Suppressor macrophage (primary cell): ENCODE measurements around the gene PTPN4.
"Not testable (repeated sequence)": the region's sequence is repeated elsewhere in the genome, so short reads cannot be mapped to it uniquely, and the experiment has no call there.

Experiments
- DNase-seq, 4 experiments: peaks; one replicate each; pipeline ENCODE4 v3.0.0-alpha.2; 2020 to 2022

PTPN4 gene

DNA sequence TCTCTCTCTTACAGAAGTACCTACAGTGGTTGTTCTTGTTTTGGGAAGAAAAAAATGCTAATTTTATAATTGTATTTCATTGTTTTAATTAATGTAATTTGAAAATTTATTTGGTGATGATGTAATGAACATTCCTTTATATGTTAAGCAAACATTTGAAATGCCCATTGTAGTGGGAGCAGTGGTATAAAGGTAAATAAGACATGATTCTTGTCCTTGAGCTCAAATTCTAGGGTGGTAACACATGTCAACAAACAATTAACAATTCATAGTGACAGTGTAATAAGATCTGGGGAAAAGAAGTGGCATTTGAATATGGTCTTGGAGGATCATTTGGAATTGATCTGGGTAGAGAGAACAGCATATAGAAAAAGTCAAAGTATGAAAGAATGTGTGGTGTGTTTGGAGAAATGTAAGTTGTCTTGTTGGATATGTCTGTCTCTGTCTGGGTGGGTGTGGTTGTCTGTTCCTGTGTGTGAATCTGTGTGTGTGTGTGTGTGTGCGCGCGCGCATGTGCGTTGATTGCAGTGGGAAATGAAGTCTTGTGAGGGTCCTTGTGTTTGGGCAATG is 5.8 kb downstream of the PTPN4 start:
- no peak for DNase-seq

DNA sequence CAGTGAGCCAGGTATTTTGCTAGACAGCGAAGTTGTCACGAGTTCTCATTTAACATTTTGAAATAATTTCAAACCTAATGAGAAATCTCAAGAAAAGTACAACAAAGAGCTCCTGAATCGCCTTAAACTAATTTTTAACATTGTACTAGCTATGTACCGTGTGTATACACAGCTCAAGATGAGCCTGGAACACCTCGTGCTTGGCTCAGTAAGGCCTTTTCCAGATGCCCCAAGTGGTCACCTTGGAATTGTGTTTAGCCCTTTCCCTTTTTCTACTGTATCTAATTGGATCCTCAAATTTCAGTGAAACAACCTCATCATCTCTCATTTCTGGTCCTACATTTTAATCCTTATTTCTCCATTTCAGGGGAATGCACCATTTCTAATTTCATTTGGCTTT is 7.2 kb downstream of the PTPN4 start:
- DNase-seq, result no peak

DNA sequence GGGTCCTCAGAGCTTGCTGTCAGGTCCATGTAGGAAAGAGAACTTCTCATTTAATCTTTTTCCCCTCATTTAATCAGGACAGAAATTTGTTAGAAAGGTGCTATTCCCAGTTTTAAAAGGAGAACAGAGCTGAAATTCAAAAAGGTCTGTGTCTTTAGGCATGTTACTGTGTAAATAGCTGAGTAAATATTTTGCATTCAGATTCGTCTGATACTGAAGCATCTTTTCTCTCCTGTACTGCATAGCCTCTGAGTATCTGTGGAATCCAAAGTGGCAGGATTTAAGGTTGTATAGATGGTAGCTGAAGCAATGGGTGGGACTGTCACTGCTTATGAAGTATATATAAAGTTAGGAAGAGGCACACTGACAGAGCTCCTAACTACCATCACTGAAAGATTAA is 9.0 kb downstream of the PTPN4 start:
- no peak for DNase-seq

DNA sequence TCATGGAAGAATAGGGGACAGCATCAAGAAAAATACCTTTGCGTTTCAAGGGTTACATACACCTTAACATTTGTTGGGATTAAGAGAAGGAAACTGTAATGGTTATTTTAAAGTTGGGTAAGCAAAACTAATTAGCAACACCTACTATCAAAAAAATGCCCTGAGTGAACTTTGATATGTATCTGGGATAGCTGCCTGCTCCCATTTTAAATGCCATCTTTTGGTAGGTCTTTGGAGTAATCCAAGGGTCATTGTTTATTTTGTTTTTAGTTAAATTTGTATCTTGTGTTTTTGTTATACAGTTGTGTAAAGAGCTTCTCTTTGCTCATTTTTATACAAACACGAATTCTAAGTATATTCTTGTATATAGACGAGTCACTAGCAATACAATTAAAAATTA is 9.9 kb downstream of the PTPN4 start:
- DNase-seq, result no peak

DNA sequence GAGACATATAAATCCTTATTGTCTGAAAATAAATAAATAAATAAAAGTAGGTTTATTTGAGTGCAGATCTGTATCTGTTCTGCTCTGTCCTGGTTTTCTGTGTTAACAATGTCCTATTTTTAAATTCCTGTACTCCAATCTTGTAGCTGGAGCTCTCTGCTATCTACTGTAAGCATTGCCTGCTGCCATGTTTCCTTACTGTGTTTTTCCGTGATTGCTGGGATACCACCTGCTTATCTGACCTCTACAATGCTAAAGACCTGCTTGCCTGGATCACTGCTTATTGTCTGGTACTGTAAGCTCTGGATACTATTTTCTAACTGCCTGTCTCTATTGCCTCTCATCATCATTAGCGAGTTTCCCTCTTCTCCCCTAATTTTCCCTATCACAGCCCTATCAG is 11.6 kb downstream of the PTPN4 start:
- no peak for DNase-seq

DNA sequence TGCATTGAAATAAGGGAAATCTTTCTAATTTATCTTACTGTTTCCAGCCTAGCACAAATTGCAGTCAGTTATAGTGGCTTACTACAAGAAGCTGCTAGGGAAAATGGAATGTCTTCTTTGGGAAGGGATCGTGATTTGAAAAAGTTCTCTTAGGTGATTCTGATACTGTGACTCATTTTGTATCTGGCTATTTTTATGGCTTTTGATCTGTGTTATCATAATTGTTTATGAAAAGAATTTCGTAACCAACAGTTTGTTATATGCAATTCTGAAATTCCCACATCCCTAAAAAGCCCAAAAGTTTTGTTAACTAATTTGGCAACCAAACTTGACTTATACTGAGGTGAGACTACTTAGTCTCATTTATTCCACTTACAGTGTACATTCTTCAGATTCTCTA is 12.4 kb downstream of the PTPN4 start:
- DNase-seq, result no peak

DNA sequence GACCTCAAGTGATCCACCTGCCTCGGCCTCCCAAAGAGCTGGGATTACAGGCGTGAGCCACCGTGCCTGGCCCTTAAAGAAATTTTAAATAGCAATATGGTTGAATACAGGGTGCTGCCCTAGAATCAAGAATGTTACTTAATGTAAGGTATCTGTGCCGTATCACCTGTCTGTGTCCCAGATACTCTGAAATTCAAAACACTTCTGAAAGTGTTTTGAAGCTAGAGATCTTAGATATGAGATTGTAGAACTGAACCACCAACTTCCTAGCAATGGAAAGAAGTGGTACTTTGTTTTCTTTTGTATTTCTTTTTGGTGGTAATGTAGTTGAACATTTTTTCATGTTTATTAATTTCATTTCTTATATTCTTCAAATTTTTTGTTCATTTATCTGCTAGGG is 13.0 kb downstream of the PTPN4 start:
- DNase-seq, result no peak

DNA sequence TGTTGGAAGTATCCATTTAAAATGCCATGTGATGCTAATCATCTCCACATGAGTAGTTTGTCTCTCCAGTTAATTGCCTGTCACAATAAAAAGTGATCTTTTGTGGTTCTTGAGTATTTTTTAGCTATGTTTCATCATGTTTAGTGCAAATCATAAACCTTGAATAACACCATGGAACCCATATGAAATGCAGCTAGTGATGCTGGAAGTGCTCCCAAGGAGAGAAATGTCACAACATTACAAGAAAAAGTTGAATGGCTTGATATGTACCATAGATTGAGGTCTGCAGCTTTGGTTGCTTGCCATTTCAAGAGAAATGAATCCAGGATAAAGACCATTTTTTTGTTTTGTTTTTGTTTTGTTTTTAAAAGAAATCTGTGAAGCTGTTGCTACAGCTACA is 14.3 kb downstream of the PTPN4 start:
- DNase-seq, result no peak

DNA sequence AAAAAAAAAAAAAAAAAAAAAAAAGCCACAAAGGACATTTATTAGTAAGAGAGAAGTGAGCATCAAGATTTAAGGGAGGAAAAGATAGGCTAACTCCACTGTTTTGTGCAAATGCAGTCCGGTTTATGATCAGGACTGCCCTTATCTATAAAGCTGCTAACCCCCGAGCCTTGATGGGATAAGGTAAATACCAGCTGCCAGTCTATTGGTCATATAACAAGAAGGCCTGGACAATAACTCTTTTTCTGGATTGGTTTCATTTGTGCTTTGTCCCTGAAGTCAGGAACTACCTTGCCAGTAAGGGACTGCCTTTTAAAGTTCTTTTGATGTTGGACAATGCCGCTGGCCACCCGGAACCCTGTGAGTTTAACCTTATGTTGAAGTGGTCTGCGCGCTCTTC is 15.4 kb downstream of the PTPN4 start:
- no peak for DNase-seq

DNA sequence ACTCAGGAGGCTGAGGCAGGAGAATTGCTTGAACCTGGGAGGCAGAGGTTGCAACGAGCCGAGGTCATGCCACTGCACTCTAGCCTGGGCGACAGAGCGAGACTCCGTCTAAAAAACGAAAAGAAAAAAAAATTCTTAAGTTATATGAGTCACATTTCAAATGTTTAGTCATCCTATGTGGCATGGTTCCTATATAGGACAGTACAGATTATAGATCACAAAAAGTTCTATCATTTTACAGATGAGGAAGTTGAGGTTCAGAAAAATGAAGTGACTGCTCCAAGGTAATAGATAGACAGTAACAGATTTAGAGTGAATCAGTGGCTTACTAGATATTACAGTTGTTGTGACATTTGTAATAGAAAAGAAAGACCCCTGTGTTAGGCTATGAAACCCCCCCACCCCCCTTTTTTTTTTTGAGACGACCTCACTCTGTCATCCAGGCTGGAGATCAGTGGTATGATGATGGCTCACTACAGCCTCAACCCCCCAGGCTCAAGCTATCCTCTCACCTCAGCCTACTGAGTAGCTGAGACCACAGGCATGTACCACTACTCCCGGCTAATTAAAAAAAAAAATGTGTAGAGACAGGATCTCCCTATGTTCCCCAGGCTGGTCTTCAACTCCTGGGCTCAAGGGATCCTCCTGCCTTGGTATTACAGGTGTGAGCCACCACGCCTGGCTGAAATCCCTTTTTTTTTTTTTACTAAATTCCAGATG is 22.7 kb downstream of the PTPN4 start:
- DNase-seq, result no peak

DNA sequence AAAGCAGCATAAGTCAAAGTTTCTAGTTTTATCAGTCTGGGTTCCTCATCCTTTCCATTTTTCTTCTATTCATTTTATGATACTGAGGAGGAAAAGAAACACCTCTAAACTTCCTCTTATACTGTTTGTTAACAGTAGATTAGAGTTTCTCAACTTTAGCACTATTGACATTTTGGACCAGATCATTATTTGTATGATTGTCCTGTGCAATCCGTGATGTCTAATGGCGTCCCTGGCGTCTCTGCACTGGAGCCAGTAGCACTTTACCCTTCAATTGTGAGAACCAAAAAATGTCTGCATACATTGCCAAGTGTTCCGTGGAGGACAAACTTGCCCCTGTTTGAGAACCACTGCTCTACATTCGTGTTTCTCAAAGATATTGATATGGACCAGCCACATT is 25.2 kb downstream of the PTPN4 start:
- DNase-seq, result no peak

DNA sequence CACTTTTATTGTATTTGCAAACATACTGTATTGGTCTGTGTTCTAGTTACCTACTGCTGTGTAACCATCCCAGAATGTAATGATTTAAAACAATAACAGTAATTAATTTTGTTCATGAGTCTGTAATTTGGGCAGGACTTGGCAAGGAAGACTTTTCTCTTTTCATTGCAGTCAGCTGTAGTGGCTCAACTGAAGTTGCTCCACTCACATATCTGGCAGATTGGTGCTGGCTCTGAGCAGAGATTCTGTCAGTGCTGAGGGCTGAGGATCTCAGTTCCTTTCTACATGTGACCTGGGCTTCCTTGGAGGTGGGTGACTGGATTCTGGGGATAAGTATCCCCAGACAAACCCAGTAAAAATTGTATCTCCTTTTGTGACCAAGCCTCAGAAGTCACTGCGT is 26.6 kb downstream of the PTPN4 start:
- no peak for DNase-seq

DNA sequence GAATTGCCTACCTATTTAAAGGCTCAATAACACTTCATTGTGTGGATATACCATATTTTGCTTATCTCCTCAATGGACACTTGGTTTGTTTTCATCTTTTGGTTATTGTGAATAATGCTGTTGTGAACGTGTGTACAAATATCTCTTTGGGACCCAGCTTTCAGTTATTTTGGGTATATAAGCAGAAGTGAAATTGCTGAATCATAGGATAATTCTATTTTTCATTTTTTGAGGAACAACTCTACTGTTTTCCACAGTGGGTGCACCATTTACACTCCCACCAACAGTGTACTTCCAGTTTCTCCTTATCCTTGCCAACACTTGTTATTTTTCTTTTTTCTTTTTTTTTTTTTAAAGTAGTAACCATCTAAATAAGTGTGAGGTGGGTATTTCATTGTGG is 29.0 kb downstream of the PTPN4 start:
- peak in 2 of 4 experiments; percentile 38 to 57 for DNase-seq

DNA sequence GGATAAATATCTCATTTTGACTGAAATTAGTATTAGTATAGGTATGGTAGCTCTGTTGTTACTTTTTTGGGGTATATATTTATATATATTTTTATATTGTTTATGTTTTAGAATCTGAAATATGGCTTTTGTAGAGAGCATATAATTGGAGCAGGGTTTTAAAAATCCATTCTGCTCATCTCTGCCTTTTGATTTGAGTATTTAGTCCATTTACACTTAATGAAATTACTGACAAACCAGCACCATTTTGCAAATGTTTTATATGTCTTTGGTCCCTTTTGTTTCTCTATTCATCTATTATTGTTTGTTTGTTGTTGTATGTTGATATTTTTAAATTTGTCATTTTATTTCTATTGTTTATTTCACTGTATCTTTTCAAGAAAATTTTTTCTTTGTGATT is 30.7 kb downstream of the PTPN4 start:
- no peak for DNase-seq

DNA sequence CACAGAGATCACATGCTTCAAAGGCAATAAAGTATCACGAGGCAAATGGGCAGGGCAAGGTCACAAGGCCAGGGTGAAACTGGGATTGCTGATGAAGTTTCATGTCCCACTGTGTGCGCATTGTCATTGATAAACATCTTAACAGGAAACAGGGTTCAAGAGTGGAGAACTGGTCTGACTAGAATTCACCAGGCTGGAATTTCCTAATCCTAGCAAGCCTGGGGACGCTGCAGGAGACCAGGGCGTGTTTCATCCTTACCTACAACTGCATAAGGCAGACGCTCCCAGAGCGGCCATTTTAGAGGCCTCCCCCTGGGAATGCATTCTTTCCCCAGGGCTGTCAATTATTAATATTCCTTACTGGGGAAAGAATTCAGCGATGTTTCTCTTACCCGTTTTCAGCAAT is 33.2 kb downstream of the PTPN4 start:
- no peak for DNase-seq

DNA sequence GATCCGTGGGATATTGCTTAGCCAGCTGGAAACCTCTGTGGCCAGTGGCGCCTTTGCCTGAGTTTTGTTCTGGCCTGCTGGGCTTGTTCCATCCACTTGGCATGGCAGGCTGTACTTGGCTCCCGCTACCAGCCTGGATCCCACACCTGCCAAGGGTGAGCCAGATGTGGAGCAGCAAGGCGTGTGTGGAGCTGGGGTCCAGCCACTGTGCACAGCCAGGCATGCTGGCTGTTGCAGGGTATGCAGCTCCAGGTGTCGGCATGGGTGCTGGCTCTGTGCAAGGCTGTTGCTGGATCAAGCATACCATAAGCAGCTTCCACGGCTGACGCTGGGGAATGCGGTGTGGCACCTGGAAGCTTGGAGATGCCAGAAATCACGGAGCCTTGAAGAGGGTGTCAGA is 34.5 kb downstream of the PTPN4 start:
- DNase-seq, result no peak

DNA sequence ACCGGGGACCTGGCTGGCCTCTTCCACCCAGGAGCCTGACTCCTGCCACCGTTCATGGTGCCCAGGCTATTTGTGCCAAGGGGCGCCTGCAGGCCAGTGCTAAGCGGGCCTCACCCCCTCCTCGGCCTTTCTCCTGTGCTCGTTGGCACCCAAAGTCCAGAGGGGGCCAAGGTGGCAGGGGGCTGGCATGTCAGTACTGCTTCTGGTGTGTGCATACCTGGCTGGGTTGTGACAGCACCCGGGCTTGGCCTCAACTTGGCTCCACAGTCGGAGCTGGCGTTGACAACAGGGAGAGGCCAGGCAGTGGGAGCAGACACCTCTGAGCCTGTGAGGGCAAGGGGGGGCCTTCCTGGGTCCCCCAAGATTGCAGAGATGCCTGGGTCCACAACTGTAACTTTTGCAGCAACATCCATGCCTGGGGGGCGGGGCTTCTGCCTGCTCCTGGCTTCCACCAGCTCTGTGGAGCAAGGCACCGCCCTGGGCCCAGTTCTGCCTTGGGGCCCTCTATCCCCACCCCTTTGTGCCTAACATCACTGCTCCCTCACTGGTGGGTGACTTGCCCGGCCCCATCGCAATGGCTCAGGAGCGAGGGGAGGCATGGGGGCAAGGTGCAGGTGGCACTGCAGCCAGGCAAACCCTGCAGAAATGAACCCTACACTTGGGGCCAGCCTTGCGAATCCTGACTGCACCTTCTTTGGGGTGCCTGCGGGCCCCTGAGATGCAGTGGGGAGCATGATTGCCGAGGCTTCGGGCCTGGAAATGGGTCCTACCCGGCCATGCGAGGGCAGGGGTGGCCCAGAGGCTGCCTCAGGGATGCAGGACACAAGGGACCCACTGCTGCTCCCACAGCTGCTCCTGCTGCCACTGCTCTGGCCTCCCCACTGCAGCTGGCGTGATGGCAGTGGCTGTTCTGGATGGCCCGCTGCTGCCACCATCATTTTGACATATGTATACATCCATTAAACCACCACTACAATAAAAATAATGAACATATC is 35.9 kb downstream of the PTPN4 start:
- DNase-seq, result no peak

DNA sequence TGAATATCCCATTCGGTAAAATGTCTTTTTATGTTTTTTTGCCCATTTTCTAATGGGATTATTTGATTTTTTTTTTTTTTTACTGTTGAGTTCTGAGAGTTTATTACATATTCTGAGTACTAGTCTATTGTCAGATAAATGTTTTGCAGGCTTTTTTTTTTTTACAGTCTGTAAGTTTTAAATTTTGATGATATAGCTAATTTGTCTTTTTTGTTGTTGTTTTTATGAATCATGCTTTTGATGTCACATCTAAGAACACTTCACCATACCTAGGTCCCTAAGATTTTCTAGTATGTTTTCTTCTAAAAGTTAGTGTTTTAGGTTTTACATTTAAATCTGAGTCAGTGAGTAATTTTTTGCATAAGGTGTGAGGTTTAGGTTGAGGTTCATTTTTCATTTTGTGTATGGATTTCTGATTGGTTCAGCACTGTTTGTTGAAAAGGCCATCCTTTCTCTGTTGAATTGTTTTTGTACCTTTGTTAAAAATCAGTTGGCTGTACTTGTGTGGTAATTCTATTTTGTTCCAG is 40.7 kb downstream of the PTPN4 start:
- DNase-seq, result no peak

DNA sequence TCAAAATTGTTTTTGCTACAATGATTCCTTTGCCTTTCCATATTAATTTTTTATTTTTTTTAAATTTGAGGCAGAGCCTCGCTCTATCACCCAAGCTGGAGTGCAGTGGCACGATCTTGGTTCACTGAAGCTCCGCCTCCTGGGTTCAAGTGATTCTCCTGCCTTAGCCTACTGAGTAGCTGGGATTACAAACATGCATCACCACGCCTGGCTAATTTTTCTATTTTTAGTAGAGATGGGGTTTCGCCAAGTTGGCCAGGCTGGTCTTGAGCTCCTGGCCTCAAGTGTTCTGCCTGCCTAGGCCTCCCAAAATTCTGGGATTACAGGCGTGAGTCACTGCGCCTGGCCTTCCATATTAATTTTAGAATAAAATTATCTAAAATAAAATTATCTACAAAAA is 41.3 kb downstream of the PTPN4 start:
- no peak for DNase-seq

DNA sequence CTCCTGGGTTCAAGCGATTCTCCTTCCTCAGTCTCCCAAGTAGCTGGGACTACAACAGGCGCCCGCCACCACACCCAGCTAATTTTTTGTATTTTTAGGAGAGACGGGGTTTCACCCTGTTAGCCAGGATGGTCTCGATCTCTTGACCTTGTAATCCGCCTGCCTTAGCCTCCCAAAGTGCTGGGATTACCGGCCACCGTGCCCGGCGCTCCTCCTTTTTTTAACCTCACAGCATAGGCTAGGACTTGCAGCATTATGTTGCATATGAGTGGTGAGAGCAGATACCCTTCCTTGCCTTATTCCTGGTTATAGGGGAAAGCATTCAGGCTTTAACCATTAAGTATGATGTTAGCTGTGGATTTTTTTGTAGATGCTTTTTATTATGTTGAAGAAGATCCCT is 42.3 kb downstream of the PTPN4 start:
- DNase-seq, result not testable (repeated sequence)

DNA sequence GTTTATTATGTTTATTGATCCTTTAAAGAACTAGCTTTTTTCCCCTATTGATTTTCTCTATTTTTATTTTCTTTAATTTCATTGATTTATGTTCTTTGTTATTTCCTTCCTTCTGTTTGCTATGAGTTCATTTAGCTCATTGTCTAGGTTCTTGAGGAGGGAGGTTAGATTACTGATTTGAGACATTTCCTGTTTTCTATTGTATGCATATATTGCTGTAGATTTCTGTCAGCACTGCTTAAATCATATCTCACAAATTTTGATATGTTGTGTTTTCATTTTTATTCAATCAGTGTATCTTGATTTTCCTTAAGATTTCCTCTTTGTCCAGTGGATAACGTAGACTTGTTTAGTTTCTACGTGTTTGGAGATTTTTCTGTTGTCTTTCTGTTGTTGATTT is 43.4 kb downstream of the PTPN4 start:
- no peak for DNase-seq

DNA sequence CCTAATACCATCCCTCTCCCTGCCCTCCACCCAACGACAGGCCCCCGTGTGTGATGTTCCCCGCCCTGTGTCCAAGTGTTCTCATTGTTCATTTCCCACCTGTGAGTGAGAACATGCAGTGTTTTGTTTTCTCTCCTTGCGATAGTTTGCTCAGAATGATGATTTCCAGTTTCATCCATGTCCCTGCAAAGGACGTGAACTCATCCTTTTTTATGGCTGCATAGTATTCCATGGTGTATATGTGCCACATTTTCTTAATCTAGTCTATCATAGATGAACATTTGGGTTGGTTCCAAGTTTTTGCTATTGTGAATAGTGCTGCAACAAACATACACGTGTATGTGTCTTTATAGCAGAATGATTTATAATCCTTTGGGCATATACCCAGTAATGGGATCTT is 44.7 kb downstream of the PTPN4 start:
- not testable (repeated sequence) for DNase-seq

DNA sequence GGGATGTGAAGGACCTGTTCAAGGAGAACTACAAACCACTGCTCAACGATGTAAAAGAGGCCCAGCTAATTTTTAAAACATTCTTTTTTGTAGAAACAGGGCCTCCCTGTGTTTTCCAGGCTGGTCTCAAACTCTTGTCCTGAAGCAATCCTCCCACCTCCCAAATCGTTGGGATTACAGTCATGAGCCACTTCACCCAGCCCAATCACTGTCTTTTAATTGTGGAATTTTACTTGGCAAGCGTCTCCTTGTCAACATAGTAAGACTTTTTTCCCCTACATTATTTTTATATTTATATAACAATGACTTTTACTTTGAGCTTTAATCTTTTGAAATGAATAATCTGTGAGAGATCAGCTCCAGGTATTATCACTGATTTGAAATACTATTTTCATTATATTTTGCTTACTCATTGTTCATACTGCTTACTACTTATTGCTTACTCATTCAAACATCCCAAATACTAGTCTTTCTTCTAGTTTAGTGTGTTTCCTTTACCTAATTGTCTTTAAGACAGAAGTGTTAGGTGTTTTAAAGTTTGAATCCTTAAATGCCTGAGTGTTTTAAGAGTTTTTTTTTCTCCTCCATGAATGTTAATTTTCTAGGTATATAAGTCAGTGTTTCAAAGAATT is 48.9 kb downstream of the PTPN4 start:
- DNase-seq, result no peak
